Effector memory CD4-positive, alpha-beta T cell (primary cell): ENCODE measurements around the gene PIR.

ENCODE experiments used
- DNase-seq, 3 donors: peaks; one replicate each; pipeline ENCODE4 v3.0.0-alpha.2; 2020
- H3K27ac ChIP-seq: 2 replicates; pipeline ENCODE4 v1.7.0; 2013; ENCODE audit warnings: mild to moderate bottlenecking, low read length, moderate library complexity; ENCODE audit not compliant: insufficient read depth, poor library complexity, severe bottlenecking
- H3K27me3 ChIP-seq: replicated peaks from 2 replicates; pipeline ENCODE4 v1.7.0; 2013; ENCODE audit warnings: mild to moderate bottlenecking, low read length; ENCODE audit not compliant: insufficient read depth, control insufficient read depth, poor library complexity, severe bottlenecking
- H3K36me3 ChIP-seq: 2 replicates; pipeline ENCODE4 v1.7.0; 2013; ENCODE audit warnings: mild to moderate bottlenecking, low read length, moderate library complexity; ENCODE audit not compliant: control insufficient read depth, insufficient read depth
- H3K4me1 ChIP-seq: 2 replicates; pipeline ENCODE4 v1.7.0; 2013; ENCODE audit warnings: low read length, mild to moderate bottlenecking; ENCODE audit not compliant: control insufficient read depth, insufficient read depth, poor library complexity, severe bottlenecking
- H3K4me3 ChIP-seq: 2 replicates; pipeline ENCODE4 v1.7.0; 2013; ENCODE audit warnings: low read length, low read depth, mild to moderate bottlenecking; ENCODE audit not compliant: insufficient read depth, poor library complexity, severe bottlenecking
- H3K9me3 ChIP-seq: 2 replicates; pipeline ENCODE4 v1.7.0; 2013; ENCODE audit warnings: mild to moderate bottlenecking, low read length, moderate library complexity; ENCODE audit not compliant: control insufficient read depth

The PIR gene

DNA sequence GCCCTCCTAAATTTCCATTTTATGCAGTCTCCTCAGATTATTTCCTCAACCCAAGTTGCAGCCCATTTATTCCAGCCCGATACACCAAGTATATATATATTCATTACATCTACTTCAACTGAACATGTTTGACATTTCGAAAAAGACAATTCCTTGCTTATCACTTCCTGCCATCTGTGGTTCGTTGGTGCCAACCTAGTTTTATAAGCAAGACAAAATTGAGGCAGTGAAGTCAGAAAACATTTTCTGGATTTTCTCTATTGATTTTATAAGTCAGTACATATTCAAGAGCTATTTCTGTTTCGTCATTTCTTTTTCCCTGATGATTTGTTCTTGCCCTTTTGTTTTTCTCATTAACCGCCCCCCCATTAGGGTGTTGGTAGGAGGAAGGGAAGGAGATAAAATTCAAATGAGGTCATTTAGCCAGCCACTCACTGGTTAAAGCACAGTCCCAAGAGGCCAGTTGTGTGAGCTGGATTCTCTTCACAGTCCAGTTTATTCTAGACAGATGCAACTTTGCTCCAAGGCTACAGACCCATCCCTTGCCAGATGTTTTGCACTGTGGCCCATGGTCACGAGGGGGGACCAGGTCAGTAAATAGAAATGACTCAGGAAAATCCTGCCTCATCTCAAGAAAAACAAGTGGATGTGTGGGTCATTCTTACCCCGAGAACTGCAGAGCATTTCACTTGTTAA is 88.6 kb downstream of the PIR start:
- no peak for DNase-seq
- no peak overlapping the region for H3K4me3 ChIP-seq
- H3K36me3 ChIP-seq, result no peaks in the 10 kb centered on the region
- no peak overlapping the region for H3K27ac ChIP-seq
- H3K27me3 ChIP-seq, result no peaks in the 10 kb centered on the region
- no peaks in the 10 kb centered on the region for H3K4me1 ChIP-seq
- no peaks in the 10 kb centered on the region for H3K9me3 ChIP-seq

DNA sequence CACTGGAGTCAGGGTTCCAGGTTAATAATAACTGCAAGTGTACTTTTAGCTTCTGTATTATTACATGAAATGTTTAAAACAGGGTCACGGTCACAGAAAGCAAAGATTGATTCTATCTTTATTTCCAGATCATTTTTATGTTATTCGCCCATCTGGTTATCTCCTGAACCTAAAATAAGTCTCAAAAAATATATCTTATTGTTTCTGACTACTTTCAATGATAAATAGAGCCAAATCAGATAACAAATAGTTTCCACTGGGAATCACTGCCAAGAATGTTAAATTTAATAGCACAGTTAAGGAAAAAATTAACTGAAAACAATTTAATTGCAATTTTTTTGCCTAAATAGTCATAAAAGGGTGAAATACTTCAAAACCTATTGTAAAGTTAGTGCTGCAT is 91.8 kb downstream of the PIR start:
- no peaks in the 10 kb centered on the region for H3K9me3 ChIP-seq
- no peak for DNase-seq

GRCh38 chrX:15399962-15400391 is 93.2 kb downstream of the PIR start:
- H3K27ac ChIP-seq, result no peak overlapping the region
- H3K9me3 ChIP-seq, result no peaks in the 10 kb centered on the region
- H3K36me3 ChIP-seq, result no peaks in the 10 kb centered on the region
- no peaks in the 10 kb centered on the region for H3K27me3 ChIP-seq
- no peaks in the 10 kb centered on the region for H3K4me1 ChIP-seq
- no peak for DNase-seq
- H3K4me3 ChIP-seq, result no peak overlapping the region

More for the DNA sequence above, 91.8 kb downstream of the PIR start:
- H3K27ac ChIP-seq, result no peak overlapping the region
- H3K4me1 ChIP-seq, result no peaks in the 10 kb centered on the region
- H3K36me3 ChIP-seq, result no peaks in the 10 kb centered on the region
- H3K27me3 ChIP-seq, result no peaks in the 10 kb centered on the region
- no peak overlapping the region for H3K4me3 ChIP-seq

GRCh38 chrX:15398874-15399273 is 94.3 kb downstream of the PIR start:
- Histone ChIP-seq H3K9me3 (no peaks in the 10 kb centered on the region), H3K27me3 (no peaks in the 10 kb centered on the region), H3K27ac (no peak overlapping the region), H3K36me3 (no peaks in the 10 kb centered on the region), H3K4me3 (no peak overlapping the region), H3K4me1 (no peaks in the 10 kb centered on the region)
- DNase-seq, result no peak

DNA sequence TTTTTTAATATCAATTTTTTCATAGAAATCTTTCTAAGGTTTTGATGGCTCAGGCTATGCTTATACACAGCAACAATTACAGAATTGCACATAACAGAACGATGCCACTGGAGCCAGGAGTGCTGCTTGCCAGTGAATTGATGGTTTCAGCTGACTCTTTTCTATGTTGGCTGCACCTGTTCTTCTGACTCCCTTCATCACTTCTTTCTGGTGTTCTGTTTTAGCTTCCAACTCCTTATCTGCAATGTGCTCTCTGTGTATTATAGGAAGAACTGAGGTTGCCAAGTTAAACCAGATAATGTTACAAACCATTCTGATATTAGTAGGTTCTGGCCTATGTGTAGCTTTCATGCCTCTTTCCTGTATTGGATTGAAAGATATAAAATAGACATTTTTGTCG is 97.3 kb downstream of the PIR start:
- no peak for DNase-seq
- H3K9me3 ChIP-seq, result no peaks in the 10 kb centered on the region
- no peak overlapping the region for H3K27ac ChIP-seq
- no peak overlapping the region for H3K4me3 ChIP-seq
- no peaks in the 10 kb centered on the region for H3K36me3 ChIP-seq
- no peaks in the 10 kb centered on the region for H3K4me1 ChIP-seq
- H3K27me3 ChIP-seq, result no peaks in the 10 kb centered on the region

- DNase-seq, result no peak
- Histone ChIP-seq H3K36me3 (no peaks in the 10 kb centered on the region), H3K4me1 (no peaks in the 10 kb centered on the region), H3K27ac (no peak overlapping the region), H3K4me3 (no peak overlapping the region), H3K9me3 (no peaks in the 10 kb centered on the region), H3K27me3 (no peaks in the 10 kb centered on the region)
Measured at GRCh38 chrX:15391850-15392249, 101.3 kb downstream of the PIR start.

- no peak for DNase-seq
- Histone ChIP-seq H3K9me3 (no peaks in the 10 kb centered on the region), H3K27me3 (no peaks in the 10 kb centered on the region), H3K4me3 (no peak within 1 kb of the TSS), H3K36me3 (no peaks in the 10 kb centered on the region), H3K27ac (no peak within 1 kb of the TSS), H3K4me1 (no peaks in the 10 kb centered on the region)
Measured at GRCh38 chrX:15384304-15384703, 108.8 kb downstream of the PIR start, which contains the start of gene VEGFD. Gene VEGFD (minus strand): TSS chrX:15384413. CDS start chrX:15383946, 467 bp downstream.

- no peak for DNase-seq
- Histone ChIP-seq H3K4me1 (no peaks in the 10 kb centered on the region), H3K36me3 (no peaks in the 10 kb centered on the region), H3K27ac (no peak overlapping the region), H3K27me3 (no peaks in the 10 kb centered on the region), H3K4me3 (no peak overlapping the region), H3K9me3 (no peaks in the 10 kb centered on the region)
Measured at GRCh38 chrX:15382813-15383212, 110.3 kb downstream of the PIR start.

DNA sequence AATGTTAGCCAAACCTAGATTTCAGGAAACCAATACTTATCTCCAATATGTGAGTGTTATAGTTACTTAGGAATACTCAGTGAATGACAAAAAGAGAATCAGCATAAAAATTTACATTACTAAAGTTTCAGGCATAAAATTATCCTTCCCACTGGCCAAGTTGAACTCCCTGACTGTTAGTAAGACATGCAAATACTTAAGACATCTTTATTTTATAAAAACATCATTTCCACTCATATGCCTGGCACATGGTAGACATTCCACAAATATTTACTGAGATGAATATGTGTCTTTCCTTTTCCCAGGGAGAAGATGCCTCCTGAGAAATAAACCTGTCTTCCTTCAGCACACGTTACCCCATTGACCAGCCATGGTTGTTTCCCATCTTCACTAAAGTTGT is 116.2 kb downstream of the PIR start:
- H3K27me3 ChIP-seq, result no peaks in the 10 kb centered on the region
- no peaks in the 10 kb centered on the region for H3K36me3 ChIP-seq
- H3K9me3 ChIP-seq, result no peaks in the 10 kb centered on the region
- H3K27ac ChIP-seq, result no peak overlapping the region
- H3K4me1 ChIP-seq, result no peaks in the 10 kb centered on the region
- H3K4me3 ChIP-seq, result no peak overlapping the region
- DNase-seq, result no peak

DNA sequence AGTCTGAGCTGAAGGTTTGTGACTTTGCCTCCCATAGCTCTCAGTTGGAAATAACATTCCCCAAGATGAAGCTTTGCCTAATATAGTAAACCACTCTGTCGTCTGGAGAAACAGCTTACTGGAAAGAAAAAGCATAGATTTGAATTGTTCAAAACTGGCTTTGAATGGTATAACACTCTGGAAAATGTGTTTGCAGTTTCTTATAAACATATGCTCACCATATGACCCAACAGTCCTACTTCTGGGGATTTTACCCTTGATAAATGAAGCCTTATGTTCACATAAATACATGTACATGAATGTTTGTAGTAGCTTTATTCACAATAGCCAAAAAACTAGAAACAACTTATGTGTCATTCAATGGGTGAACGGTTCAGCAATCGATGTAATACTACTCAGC is 119.2 kb downstream of the PIR start:
- H3K36me3 ChIP-seq, result no peaks in the 10 kb centered on the region
- DNase-seq, result no peak

More for the DNA sequence above, 119.2 kb downstream of the PIR start:
- no peaks in the 10 kb centered on the region for H3K4me1 ChIP-seq
- no peak overlapping the region for H3K27ac ChIP-seq
- H3K9me3 ChIP-seq, result no peaks in the 10 kb centered on the region
- no peaks in the 10 kb centered on the region for H3K27me3 ChIP-seq
- no peak overlapping the region for H3K4me3 ChIP-seq
